GM23248 (cell line): ENCODE data around the gene RRP36. TPM values are rescaled to one million over a fixed set of nuclear protein-coding genes. Genes with fewer than 3 reads are reported as not detected.

Source experiments
- DNase-seq: peaks from one replicate; pipeline ENCODE4 v3.0.0-alpha.2; 2015
- H2AFZ ChIP-seq: fragments of 200-600 bp; sonication (generic); 2 replicates; pipeline ENCODE4 v1.6.1; 2016; ENCODE audit warnings: antibody characterized with exemption
- H3F3A ChIP-seq: fragments of 200-600 bp; sonication (generic); 2 replicates; pipeline ENCODE4 v1.6.1; 2016; ENCODE audit warnings: mild to moderate bottlenecking, antibody characterized with exemption, mixed run types; ENCODE audit not compliant: insufficient read depth
- H3K27ac ChIP-seq: fragments of 200-600 bp; sonication (generic); 2 replicates; pipeline ENCODE4 v1.5.1; 2016; ENCODE audit warnings: mild to moderate bottlenecking
- H3K27me3 ChIP-seq: fragments of 200-600 bp; sonication (generic); replicated peaks from 2 replicates; pipeline ENCODE4 v1.6.1; 2016; ENCODE audit warnings: mild to moderate bottlenecking; ENCODE audit not compliant: insufficient read depth
- H3K36me3 ChIP-seq: fragments of 200-600 bp; sonication (generic); 2 replicates; pipeline ENCODE4 v1.6.1; 2016; ENCODE audit warnings: low read depth, mild to moderate bottlenecking
- H3K4me1 ChIP-seq: fragments of 200-600 bp; sonication (generic); 2 replicates; pipeline ENCODE4 v1.6.1; 2016; ENCODE audit warnings: mild to moderate bottlenecking; ENCODE audit not compliant: insufficient read depth
- H3K4me2 ChIP-seq: fragments of 200-600 bp; sonication (generic); one replicate; pipeline ENCODE4 v1.6.1; 2016; ENCODE audit warnings: mild to moderate bottlenecking; ENCODE audit not compliant: unreplicated experiment
- H3K4me3 ChIP-seq: fragments of 200-600 bp; sonication (generic); 2 replicates; pipeline ENCODE4 v1.5.1; 2016; ENCODE audit warnings: mild to moderate bottlenecking
- H3K79me2 ChIP-seq: fragments of 200-600 bp; sonication (generic); 2 replicates; pipeline ENCODE4 v1.6.1; 2016; ENCODE audit warnings: mild to moderate bottlenecking; ENCODE audit not compliant: insufficient read depth
- H3K9ac ChIP-seq: fragments of 200-600 bp; sonication (generic); 2 replicates; pipeline ENCODE4 v1.6.1; 2016; ENCODE audit warnings: mild to moderate bottlenecking
- H3K9me2 ChIP-seq: fragments of 200-600 bp; sonication (generic); 2 replicates; pipeline ENCODE4 v1.6.1; 2016; ENCODE audit warnings: mixed run types, mild to moderate bottlenecking, moderate library complexity; ENCODE audit not compliant: insufficient read depth
- H3K9me3 ChIP-seq: fragments of 200-600 bp; sonication (generic); one replicate; pipeline ENCODE4 v1.6.1; 2017; ENCODE audit warnings: low read depth
- H4K20me1 ChIP-seq: fragments of 200-600 bp; sonication (generic); 2 replicates; pipeline ENCODE4 v1.6.0; 2016; ENCODE audit not compliant: insufficient read depth
- EZH2 ChIP-seq: fragments of 200-600 bp; sonication (generic); IDR thresholded peaks from 2 replicates; pipeline ENCODE4 v1.6.1; 2018; ENCODE audit warnings: antibody characterized with exemption, mild to moderate bottlenecking; ENCODE audit not compliant: insufficient read depth, poor library complexity, severe bottlenecking
- EZH2phosphoT487 ChIP-seq: fragments of 200-600 bp; sonication (generic); IDR thresholded peaks from 2 replicates; pipeline ENCODE4 v1.6.1; 2018; ENCODE audit warnings: antibody characterized with exemption, moderate library complexity, mild to moderate bottlenecking, low read depth; ENCODE audit not compliant: insufficient read depth
- WGBS, 2 experiments: methylation state at CpG; one replicate each; pipeline ENCODE4 v1.1.6; 2015 to 2017; ENCODE audit warnings: low lambda C conversion rate in 2 of 2, low coverage in 1 of 2; ENCODE audit errors: missing lambda C conversion rate in 2 of 2; 5-methylcytosine and 5-hydroxymethylcytosine counted together
- in situ Hi-C: fragments of 300-500 bp; cut with MboI; formaldehyde crosslinking; loops from 2 replicates; pipeline ENCODE4 v1.15.0; 2020
- polyA plus RNA-seq: library from polyadenylated mRNA; unstranded; fragments of >200 nt; fragmentation: Nextera tagmentation; extraction: Ambion mirVana; gene quantifications from 2 replicates; pipeline ENCODE4 v1.2.1, GENCODE V29; 2016
- total RNA-seq: library from RNA; depleted of rRNA; stranded (reverse); fragments of >200 nt; shearing (Covaris generic); gene quantifications from 2 replicates; pipeline ENCODE4 v1.2.3, GENCODE V29; 2014

Gene RRP36
- total and polyA plus RNA-seq, 2 experiments from 2014 or later = 58.3 to 74.3 TPM

GRCh38 chr6:43013843-43014433 is 7.5 kb upstream of the RRP36 start, which contains the start of the genes KLHDC3 and MEA1:
KLHDC3 (plus strand) TSS chr6:43014249; CDS start chr6:43017193, 2,944 bp downstream.
MEA1 (minus strand) TSS chr6:43013946; CDS start chr6:43013813, 133 bp downstream.
- peak within 1 kb of the TSS; percentile 90 for H2AFZ ChIP-seq
- H3K4me1 ChIP-seq = peaks cover 32% of the 10 kb centered on the region
- H3K4me3 ChIP-seq = peak within 1 kb of the TSS; percentile 90
- H3K9me2 ChIP-seq = no peaks in the 10 kb centered on the region
- peaks cover 79% of the 10 kb centered on the region for H3K79me2 ChIP-seq
- peak within 1 kb of the TSS; percentile 97 for H3K9ac ChIP-seq
- H3K4me2 ChIP-seq = peak within 1 kb of the TSS; percentile 94
- H3K9me3 ChIP-seq = no peaks in the 10 kb centered on the region
- H4K20me1 ChIP-seq = no peaks in the 10 kb centered on the region; the same call in 1 of the 2 replicates
- H3K27ac ChIP-seq = peak within 1 kb of the TSS; percentile 76
- TF ChIP-seq EZH2phosphoT487 = no peak
- TF ChIP-seq EZH2 = no peak
- in situ Hi-C loops = no loop called here
- peaks cover 29% of the 10 kb centered on the region for H3F3A ChIP-seq
- 0 to 2% methylated on average over 46 to 51 of the region's 51 CpGs for WGBS, 2 experiments
- no peaks in the 10 kb centered on the region for H3K27me3 ChIP-seq
- peaks cover 17% of the 10 kb centered on the region; the same call in 1 of the 2 replicates for H3K36me3 ChIP-seq
- DNase-seq = peak; percentile 99

DNA sequence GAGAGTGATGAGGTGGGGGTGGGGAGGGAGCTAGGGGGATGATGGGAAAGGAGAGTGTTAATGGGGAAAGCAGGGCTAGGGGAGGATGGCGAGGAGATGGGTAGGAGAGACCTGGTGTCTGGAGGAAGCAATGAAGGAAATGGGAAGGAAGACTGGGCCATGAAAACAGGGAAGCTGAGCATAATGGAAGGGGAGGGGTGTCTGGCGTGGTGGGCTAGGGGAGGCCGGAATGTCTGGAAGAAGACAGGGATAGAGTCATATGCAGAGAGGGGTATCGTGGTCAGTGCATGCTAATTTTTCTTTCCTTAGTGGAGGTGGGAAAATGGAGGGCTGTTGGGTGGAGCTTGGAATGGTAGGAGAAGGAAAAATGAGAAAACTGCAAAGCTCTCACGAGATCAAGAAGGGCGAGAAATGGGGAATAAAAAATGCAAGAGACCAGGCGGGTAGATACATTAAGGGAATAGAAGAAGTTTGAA is 7.0 kb upstream of the RRP36 start:
- TF ChIP-seq EZH2phosphoT487 (no peak), EZH2 (no peak)
- Histone ChIP-seq H3K79me2 (peaks cover 85% of the 10 kb centered on the region), H3K4me3 (peak overlapping the region; percentile 90), H4K20me1 (no peaks in the 10 kb centered on the region; the same call in 1 of the 2 replicates), H3K27ac (peak overlapping the region; percentile 76), H3K9ac (peak overlapping the region; percentile 97), H3K4me1 (peaks cover 32% of the 10 kb centered on the region), H3F3A (peaks cover 34% of the 10 kb centered on the region), H3K4me2 (peak overlapping the region; percentile 86), H3K36me3 (peaks cover 22% of the 10 kb centered on the region; the same call in 1 of the 2 replicates), H3K27me3 (no peaks in the 10 kb centered on the region), H3K9me3 (no peaks in the 10 kb centered on the region), H3K9me2 (no peaks in the 10 kb centered on the region), H2AFZ (peak overlapping the region; percentile 29; the same call in 1 of the 2 replicates)
- in situ Hi-C loops = no loop called here
- 0% methylated on average over 6 to 7 of the region's 7 CpGs for WGBS, 2 experiments
- peak; percentile 81 for DNase-seq

- Histone ChIP-seq H3K27me3 (no peaks in the 10 kb centered on the region), H3K36me3 (peaks cover 28% of the 10 kb centered on the region; the same call in 1 of the 2 replicates), H3K4me2 (peak overlapping the region; percentile 25), H3K9me3 (no peaks in the 10 kb centered on the region), H3K4me3 (peak overlapping the region; percentile 9; the same call in 1 of the 2 replicates), H3K9ac (peak overlapping the region; percentile 58), H4K20me1 (no peaks in the 10 kb centered on the region; the same call in 1 of the 2 replicates), H2AFZ (no peak overlapping the region), H3K9me2 (no peaks in the 10 kb centered on the region), H3K79me2 (peaks cover 86% of the 10 kb centered on the region), H3F3A (peaks cover 42% of the 10 kb centered on the region), H3K4me1 (peaks cover 38% of the 10 kb centered on the region), H3K27ac (no peak overlapping the region)
- DNase-seq = no peak
- WGBS, 2 experiments = 63 to 64% methylated on average over 7 of the region's 7 CpGs
- TF ChIP-seq EZH2phosphoT487 (no peak), EZH2 (no peak)
- in situ Hi-C loops = no loop called here
Measured at GRCh38 chr6:43016176-43016942, 5.1 kb upstream of the RRP36 start.

GRCh38 chr6:43016943-43017334 is 4.5 kb upstream of the RRP36 start:
- no peak for DNase-seq
- Histone ChIP-seq H3K9ac (peak overlapping the region; percentile 58), H3K79me2 (peaks cover 84% of the 10 kb centered on the region), H3K4me2 (no peak overlapping the region), H3K27ac (no peak overlapping the region), H4K20me1 (no peaks in the 10 kb centered on the region; the same call in 1 of the 2 replicates), H3K36me3 (peaks cover 25% of the 10 kb centered on the region; the same call in 1 of the 2 replicates), H3K4me1 (peaks cover 34% of the 10 kb centered on the region), H3K4me3 (peak overlapping the region; percentile 9; the same call in 1 of the 2 replicates), H3F3A (peaks cover 42% of the 10 kb centered on the region), H3K9me2 (no peaks in the 10 kb centered on the region), H3K27me3 (no peaks in the 10 kb centered on the region), H3K9me3 (no peaks in the 10 kb centered on the region), H2AFZ (no peak overlapping the region)
- 85 to 93% methylated on average over 12 of the region's 12 CpGs for WGBS, 2 experiments
- in situ Hi-C loops = no loop called here
- TF ChIP-seq EZH2 (no peak), EZH2phosphoT487 (no peak)
